OCI-LY1 (cell line): Measurements from ENCODE around the gene GPR107.

Experiments used
- EZH2 ChIP-seq: fragments of 200-600 bp; sonication (generic), shearing (Covaris generic); IDR thresholded peaks from 2 replicates; pipeline ENCODE4 v1.8.0; 2017; ENCODE audit warnings: borderline replicate concordance, mixed run types, mild to moderate bottlenecking, antibody characterized with exemption, low read length, moderate library complexity, mixed read lengths
- TF ChIP-seq, protein P1 (sequence below): fragments of 200-600 bp; sonication (generic), shearing (Covaris generic); IDR thresholded peaks from 2 replicates; pipeline ENCODE4 v1.5.1; 2017; ENCODE audit warnings: mild to moderate bottlenecking, antibody characterized with exemption, low read length, moderate library complexity, mixed read lengths

DNA sequence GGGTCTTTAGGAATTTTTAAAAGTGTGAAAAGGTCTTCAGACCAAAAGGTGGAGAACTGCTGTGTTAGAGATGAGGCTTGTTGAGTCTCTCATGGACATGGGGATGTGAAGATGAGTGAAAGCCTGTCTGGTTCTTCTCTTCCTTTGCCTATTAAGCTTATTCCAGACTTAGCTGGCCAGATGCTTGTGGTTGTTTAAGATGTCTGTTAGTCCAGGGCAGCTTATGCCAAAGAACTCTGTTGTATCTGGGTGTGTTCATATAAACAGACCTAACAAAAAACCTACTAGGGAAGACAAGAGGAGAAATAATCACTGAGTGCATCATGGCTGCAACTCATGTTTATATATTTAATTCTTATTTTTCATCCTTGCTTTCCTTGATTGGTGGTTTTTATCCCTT is 61.0 kb downstream of the GPR107 start:
- TF ChIP-seq, protein P1, sequence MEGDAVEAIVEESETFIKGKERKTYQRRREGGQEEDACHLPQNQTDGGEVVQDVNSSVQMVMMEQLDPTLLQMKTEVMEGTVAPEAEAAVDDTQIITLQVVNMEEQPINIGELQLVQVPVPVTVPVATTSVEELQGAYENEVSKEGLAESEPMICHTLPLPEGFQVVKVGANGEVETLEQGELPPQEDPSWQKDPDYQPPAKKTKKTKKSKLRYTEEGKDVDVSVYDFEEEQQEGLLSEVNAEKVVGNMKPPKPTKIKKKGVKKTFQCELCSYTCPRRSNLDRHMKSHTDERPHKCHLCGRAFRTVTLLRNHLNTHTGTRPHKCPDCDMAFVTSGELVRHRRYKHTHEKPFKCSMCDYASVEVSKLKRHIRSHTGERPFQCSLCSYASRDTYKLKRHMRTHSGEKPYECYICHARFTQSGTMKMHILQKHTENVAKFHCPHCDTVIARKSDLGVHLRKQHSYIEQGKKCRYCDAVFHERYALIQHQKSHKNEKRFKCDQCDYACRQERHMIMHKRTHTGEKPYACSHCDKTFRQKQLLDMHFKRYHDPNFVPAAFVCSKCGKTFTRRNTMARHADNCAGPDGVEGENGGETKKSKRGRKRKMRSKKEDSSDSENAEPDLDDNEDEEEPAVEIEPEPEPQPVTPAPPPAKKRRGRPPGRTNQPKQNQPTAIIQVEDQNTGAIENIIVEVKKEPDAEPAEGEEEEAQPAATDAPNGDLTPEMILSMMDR, result no peak
- no peak for TF ChIP-seq EZH2
